ENCODE data around the gene MEX3B.
A peak's percentile ranks its signal among the peaks of the same experiment; 100 is the strongest.
"Not testable (repeated sequence)": the region's sequence is repeated elsewhere in the genome, so short reads cannot be mapped to it uniquely, and the experiment has no call there.

MEX3B gene

GRCh38 chr15:82047453-82048400 lies 1.9 kb upstream of the MEX3B start:
- DNase-seq: no peak

- peak; percentile 82 to 87 for DNase-seq
These were observed 1.0 kb upstream of the MEX3B start for GRCh38 chr15:82046666-82047452.

- DNase-seq: no peak
These were observed 483 bp downstream of the MEX3B start for GRCh38 chr15:82045179-82045891.

GRCh38 chr15:82044373-82045178 lies 1.2 kb downstream of the MEX3B start:
- no peak for DNase-seq

GRCh38 chr15:82043796-82044372 lies 1.9 kb downstream of the MEX3B start:
- no peak for DNase-seq

GRCh38 chr15:82043130-82043673 lies 2.6 kb downstream of the MEX3B start:
- no peak for DNase-seq

GRCh38 chr15:82040862-82041261 lies 5.0 kb downstream of the MEX3B start:
- peak; percentile 1 to 27 for DNase-seq

- no peak for DNase-seq
These were observed 5.4 kb downstream of the MEX3B start for GRCh38 chr15:82040390-82040789.

GRCh38 chr15:82039871-82040270 lies 5.9 kb downstream of the MEX3B start:
- DNase-seq: no peak

GRCh38 chr15:82036461-82036860 lies 9.4 kb downstream of the MEX3B start:
- no peak for DNase-seq

- DNase-seq: no peak
These were observed 13.9 kb downstream of the MEX3B start for GRCh38 chr15:82031871-82032270.

- DNase-seq: no peak
These were observed 15.6 kb downstream of the MEX3B start for GRCh38 chr15:82030176-82030575.

- DNase-seq: not testable (repeated sequence)
These were observed 17.7 kb downstream of the MEX3B start for GRCh38 chr15:82028163-82028562.

- peak; percentile 42 to 62 for DNase-seq
These were observed 23.8 kb downstream of the MEX3B start for GRCh38 chr15:82021992-82022391.

- DNase-seq: no peak
These were observed 25.0 kb downstream of the MEX3B start for GRCh38 chr15:82020625-82021394.

- no peak for DNase-seq
These were observed 27.6 kb downstream of the MEX3B start for GRCh38 chr15:82018201-82018600.

- DNase-seq: no peak
These were observed 28.2 kb downstream of the MEX3B start for GRCh38 chr15:82017656-82018055.

GRCh38 chr15:82014989-82015388 lies 30.8 kb downstream of the MEX3B start:
- no peak for DNase-seq

GRCh38 chr15:82012908-82013307 lies 32.9 kb downstream of the MEX3B start:
- no peak for DNase-seq

- no peak for DNase-seq
These were observed 40.6 kb downstream of the MEX3B start for GRCh38 chr15:82005239-82005638.

GRCh38 chr15:82003916-82004315 lies 41.9 kb downstream of the MEX3B start:
- no peak for DNase-seq

Data from NCI-H187 (cell line).